Epidermal melanocyte (primary cell): Measurements from ENCODE around the gene FBXL19.
A peak's percentile ranks its signal among the peaks of the same experiment; 100 is the strongest.

Experiments
- DNase-seq: peaks from one replicate; pipeline ENCODE4 v3.0.0; 2011; ENCODE audit warnings: low spot score; ENCODE audit not compliant: insufficient read length

FBXL19 gene

GRCh38 chr16:30895627-30896260, 27.6 kb upstream of the FBXL19 start:
- no peak for DNase-seq

DNA sequence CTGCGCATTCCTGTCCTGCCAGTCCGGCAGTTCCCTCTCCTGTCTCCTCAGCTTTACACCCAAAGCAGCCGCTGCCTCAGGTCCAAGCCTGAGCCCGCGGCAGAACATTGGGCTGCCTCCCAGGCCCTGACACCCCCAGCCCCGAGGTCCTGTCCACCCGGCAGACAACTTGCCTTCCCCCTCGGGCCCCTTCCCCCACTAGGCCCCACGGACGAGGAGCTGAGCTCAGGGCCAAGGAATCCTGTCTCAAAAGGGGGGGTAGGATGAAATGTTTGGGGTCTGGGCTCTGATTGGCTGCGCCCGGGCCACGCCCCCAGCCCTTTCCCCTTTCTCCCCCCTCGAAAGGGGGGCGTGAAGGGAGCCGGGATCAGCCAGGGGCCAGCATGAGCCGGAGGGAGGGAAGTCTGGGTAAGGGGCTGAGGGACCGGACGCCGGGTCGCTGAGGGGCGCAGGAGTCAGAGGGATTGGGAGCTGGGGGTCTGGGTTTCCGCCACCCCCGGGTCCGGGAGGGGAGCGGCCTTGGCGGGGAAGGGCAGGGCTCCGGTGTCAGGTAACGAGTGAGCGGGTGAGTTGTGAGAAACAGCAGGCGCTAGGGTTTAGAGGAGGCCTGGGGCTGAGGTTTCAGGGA, 27.0 kb upstream of the FBXL19 start, which contains the start of gene CTF1:
TSS of gene CTF1 (plus strand) at position 354 of the 628 bp plus-strand sequence. CDS start at position 384, 30 bp downstream.
- DNase-seq = peak; percentile 68

DNA sequence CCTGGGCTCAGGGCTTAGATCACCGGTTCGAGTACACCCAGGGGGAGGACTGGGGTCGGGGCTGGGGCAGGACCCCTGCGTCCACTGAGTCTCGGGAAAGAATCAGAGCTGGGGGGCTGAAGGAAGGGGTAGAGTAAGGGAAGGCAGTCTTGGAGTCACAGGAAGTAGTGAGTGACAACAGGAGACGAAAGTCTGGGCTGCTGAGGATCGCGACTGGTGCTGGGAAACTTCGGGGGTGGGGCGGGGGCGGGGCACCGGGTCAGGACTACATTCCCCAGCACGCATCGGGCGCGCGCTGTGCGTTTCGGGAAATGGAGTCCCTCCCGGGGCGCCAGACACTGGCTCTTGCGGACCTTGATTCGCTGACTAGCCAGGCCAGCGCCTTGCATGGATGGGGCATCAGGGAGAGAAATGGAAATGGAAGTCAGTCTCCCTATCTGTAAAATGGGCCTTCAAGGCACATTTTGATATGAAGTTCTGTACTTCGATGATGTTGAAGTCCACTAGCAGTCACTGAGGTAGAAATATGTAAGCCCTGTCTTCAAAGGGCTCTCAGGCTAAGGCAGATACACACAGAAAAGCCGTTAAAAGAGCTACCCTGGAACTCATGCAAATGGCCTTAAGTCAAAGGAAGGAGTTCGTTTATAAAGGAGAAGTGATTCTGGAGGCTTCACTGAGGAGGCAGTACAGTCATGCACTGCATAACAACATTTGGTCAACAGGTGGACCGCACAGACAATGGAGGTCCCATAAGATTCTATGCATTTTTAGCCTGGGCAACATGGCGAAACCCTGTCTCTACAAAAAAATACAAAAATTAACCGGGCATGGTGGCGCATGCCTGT, 26.3 kb upstream of the FBXL19 start:
- DNase-seq = peak; percentile 92

DNA sequence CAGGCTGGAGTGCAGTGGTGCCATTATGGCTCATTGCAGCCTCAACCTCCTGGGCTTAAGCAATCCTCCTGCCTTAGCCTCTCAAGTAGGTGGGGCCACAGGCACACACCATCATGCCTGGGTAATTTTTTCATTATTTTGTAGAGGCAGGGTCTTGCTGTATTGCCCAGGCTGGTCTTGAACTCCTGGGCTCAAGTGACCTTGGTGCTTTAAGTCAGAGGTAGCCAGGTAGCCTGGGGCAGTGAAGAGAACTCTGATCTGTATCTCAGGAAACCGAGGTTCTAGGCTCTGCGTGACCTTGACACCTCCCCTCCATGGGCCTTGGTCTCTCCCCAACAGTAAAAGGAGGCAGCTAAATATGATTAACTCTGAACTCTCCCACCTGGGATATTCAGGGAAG, 23.6 kb upstream of the FBXL19 start:
- no peak for DNase-seq

DNA sequence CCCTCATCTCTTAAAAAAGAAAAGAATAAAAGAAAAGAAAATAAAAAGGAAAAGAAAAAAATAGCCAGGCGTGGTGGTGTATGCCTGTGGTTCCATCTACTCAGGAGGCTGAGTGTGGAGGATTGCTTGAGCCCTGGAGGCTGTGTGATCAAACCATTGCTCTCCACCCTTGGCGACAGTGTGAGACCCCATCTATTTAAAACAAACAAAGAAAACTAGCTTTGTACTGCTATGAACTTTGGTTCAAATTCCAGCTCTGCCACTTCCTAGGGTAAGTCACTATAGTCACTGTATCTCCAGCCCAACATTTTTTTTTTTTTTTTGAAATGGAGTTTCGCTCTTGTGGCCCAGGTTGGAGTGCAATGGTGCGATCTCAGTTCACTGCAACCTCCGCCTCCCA, 22.8 kb upstream of the FBXL19 start:
- DNase-seq = no peak

- no peak for DNase-seq
Observed at GRCh38 chr16:30901201-30902028, 22.0 kb upstream of the FBXL19 start.

GRCh38 chr16:30902029-30902972, 21.1 kb upstream of the FBXL19 start:
- peak; percentile 89 for DNase-seq

GRCh38 chr16:30903002-30903401, 20.4 kb upstream of the FBXL19 start:
- DNase-seq = no peak

- DNase-seq = peak; percentile 44
Observed at GRCh38 chr16:30903596-30903995, 19.8 kb upstream of the FBXL19 start.

- no peak for DNase-seq
Observed at GRCh38 chr16:30904114-30904780, 19.1 kb upstream of the FBXL19 start.

GRCh38 chr16:30907064-30907463, 16.3 kb upstream of the FBXL19 start:
- no peak for DNase-seq

- DNase-seq = no peak
Observed at GRCh38 chr16:30910427-30911029, 12.8 kb upstream of the FBXL19 start.

DNA sequence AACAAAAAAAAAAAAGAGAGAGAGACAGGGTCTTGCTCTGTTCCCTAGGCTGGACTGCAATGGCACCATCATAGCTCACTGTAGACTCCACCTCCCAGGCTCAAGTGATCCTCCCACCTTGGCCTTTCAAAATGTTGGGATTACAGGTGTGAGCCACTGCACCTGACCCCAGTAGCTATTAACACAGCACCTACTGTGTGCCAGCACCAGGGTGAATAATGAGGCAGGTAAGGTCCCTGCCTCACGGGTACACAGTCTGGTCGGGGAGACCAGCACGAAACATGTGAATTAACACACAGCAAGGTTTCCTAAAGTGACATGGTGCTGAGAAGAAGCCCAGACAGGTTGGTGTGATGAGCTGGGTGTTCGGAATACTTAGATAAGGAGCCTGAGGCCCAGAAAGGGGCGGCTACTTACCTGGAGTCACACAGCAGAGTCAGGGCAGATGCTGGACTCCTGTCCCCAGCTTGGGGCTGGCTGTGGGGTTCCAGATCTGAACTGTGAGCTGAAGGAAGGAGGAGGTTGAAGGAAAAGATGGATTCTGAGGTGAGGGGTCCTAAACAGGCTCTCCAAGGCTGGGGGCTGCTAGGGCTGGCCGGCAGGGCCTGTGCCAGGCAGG, 10.5 kb upstream of the FBXL19 start:
- no peak for DNase-seq

- DNase-seq = no peak
Observed at GRCh38 chr16:30914830-30915229, 8.5 kb upstream of the FBXL19 start.

- DNase-seq = no peak
Observed at GRCh38 chr16:30918614-30919013, 4.8 kb upstream of the FBXL19 start.

- DNase-seq = no peak
Observed at GRCh38 chr16:30920891-30921290, 2.5 kb upstream of the FBXL19 start.

- DNase-seq = no peak
Observed at GRCh38 chr16:30921459-30921747, 2.0 kb upstream of the FBXL19 start.

DNA sequence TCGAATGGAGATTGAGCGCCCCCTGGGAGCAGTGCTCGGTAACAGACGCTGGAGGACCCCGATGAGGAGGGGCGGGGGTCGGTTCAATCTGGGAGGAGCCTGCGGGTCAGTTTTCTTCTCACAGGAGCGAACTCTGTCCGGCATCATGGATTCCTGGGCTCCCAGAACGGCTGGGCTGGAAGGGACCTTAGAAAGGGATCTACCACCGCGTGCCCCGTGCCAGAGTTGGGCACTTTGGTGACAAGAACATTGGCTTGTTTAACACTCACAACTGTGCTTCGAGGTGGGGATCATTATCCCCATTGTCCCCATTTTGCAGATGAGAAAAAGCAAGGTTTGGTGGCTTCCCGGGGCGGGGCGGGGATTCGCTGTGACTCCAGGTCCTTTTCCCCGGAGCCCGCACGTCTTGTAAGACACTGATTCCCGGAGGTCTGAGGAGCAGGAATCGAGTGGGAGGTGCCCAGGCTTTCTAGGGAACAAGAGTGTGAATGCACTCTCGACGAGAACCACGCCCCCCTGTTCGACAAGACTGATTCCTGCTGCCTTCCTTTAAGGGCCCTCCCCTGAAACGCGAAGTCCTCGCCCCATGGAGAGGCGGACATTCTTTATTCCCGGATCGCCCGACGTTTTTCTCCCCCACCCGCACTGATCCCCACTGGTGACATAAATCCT, 1.5 kb upstream of the FBXL19 start:
- DNase-seq = peak; percentile 89
